GM21619 (cell line): Measurements from ENCODE around the gene RMDN2.
A peak's percentile ranks its signal among the peaks of the same experiment; 100 is the strongest.

Experiments
- ATAC-seq: cut with Tn5 transposase; IDR thresholded peaks from one replicate; pipeline ENCODE4 v1.9.1; 2021; ENCODE audit not compliant: unreplicated experiment

RMDN2 gene

GRCh38 chr2:37925063-37925897 lies at the start of gene RMDN2:
TSS of gene RMDN2 (plus strand) at chr2:37925287. CDS start at chr2:37929278, 3,991 bp downstream.
- ATAC-seq = peak; percentile 92

- no peak for ATAC-seq
Measured at GRCh38 chr2:37875403-37875906, 49.6 kb upstream of the RMDN2 start.

GRCh38 chr2:37876227-37876626 lies 48.9 kb upstream of the RMDN2 start:
- ATAC-seq = no peak

GRCh38 chr2:37877457-37878315 lies 47.4 kb upstream of the RMDN2 start:
- ATAC-seq = no peak

GRCh38 chr2:37878536-37878935 lies 46.6 kb upstream of the RMDN2 start:
- no peak for ATAC-seq

GRCh38 chr2:37880551-37880950 lies 44.5 kb upstream of the RMDN2 start:
- ATAC-seq = no peak

- no peak for ATAC-seq
Measured at GRCh38 chr2:37881397-37881796, 43.7 kb upstream of the RMDN2 start.

GRCh38 chr2:37882036-37882435 lies 43.1 kb upstream of the RMDN2 start:
- no peak for ATAC-seq

GRCh38 chr2:37883518-37883917 lies 41.6 kb upstream of the RMDN2 start:
- no peak for ATAC-seq

GRCh38 chr2:37885329-37885993 lies 39.6 kb upstream of the RMDN2 start:
- no peak for ATAC-seq

GRCh38 chr2:37886745-37887144 lies 38.3 kb upstream of the RMDN2 start:
- no peak for ATAC-seq

GRCh38 chr2:37887286-37887685 lies 37.8 kb upstream of the RMDN2 start:
- no peak for ATAC-seq

GRCh38 chr2:37890893-37891495 lies 34.1 kb upstream of the RMDN2 start:
- ATAC-seq = no peak

GRCh38 chr2:37891846-37892435 lies 33.1 kb upstream of the RMDN2 start:
- ATAC-seq = no peak

GRCh38 chr2:37892436-37893114 lies 32.5 kb upstream of the RMDN2 start:
- peak; percentile 64 for ATAC-seq

GRCh38 chr2:37893327-37893726 lies 31.8 kb upstream of the RMDN2 start:
- no peak for ATAC-seq

GRCh38 chr2:37894047-37894446 lies 31.0 kb upstream of the RMDN2 start:
- ATAC-seq = no peak

GRCh38 chr2:37894601-37895000 lies 30.5 kb upstream of the RMDN2 start:
- ATAC-seq = no peak

GRCh38 chr2:37895140-37895539 lies 29.9 kb upstream of the RMDN2 start:
- no peak for ATAC-seq

GRCh38 chr2:37896319-37896718 lies 28.8 kb upstream of the RMDN2 start:
- no peak for ATAC-seq
